Sigmoid colon (tissue), 7 donors: ENCODE results near the gene PDLIM5. TPM values are rescaled to one million over a fixed set of nuclear protein-coding genes. Genes with fewer than 3 reads are reported as not detected.

ENCODE experiments used
- DNase-seq: peaks from one replicate; pipeline ENCODE4 v3.0.0-alpha.2; 2019
- H3K27ac ChIP-seq, 4 donors: fragments of 200-600 bp; sonication (generic); one replicate each; pipeline ENCODE4 v1.5.1; 2016 to 2019; ENCODE audit warnings: mild to moderate bottlenecking in 1 of 4
- H3K27me3 ChIP-seq, 3 donors: fragments of 200-600 bp; sonication (generic); one replicate each; pipeline ENCODE4 v1.5.1; 2019; ENCODE audit warnings: mild to moderate bottlenecking in 1 of 3
- H3K36me3 ChIP-seq, 4 donors: fragments of 200-600 bp; sonication (generic); one replicate each; pipeline ENCODE4 v1.5.1; 2016 to 2019
- H3K4me1 ChIP-seq, 4 donors: fragments of 200-600 bp; sonication (generic); one replicate each; pipeline ENCODE4 v1.5.1; 2017 to 2019
- H3K4me3 ChIP-seq, 4 donors: fragments of 200-600 bp; sonication (generic); one replicate each; pipeline ENCODE4 v1.5.1; 2017 to 2019; ENCODE audit warnings: mild to moderate bottlenecking in 2 of 4, moderate library complexity in 1 of 4
- H3K9me3 ChIP-seq, 4 donors: fragments of 200-600 bp in 3 of 4; sonication (generic) in 3 of 4; one replicate each; pipeline versions ENCODE4 v1.5.1 to v1.6.1; 2013 to 2019
- EP300 ChIP-seq, 4 donors: sonication (generic); formaldehyde crosslinking; IDR thresholded peaks; one replicate each; pipeline ENCODE4 v1.6.1; 2017; ENCODE audit warnings: antibody characterized with exemption in 4 of 4
- POLR2A ChIP-seq, 2 donors: fragments of 450-650 bp; IDR thresholded peaks; one replicate each; pipeline ENCODE4 v1.6.1; 2016; ENCODE audit warnings: antibody characterized with exemption in 2 of 2, mild to moderate bottlenecking in 2 of 2, moderate library complexity in 2 of 2
- POLR2AphosphoS5 ChIP-seq, 4 donors: sonication (generic); formaldehyde crosslinking; IDR thresholded peaks; one replicate each; pipeline ENCODE4 v1.6.1; 2017; ENCODE audit warnings: antibody characterized with exemption in 4 of 4
- WGBS, 2 donors: extraction: QIAGEN DNeasy Blood & Tissue Kit; methylation state at CpG; one replicate each; pipeline ENCODE4 v1.1.7; 2013; 5-methylcytosine and 5-hydroxymethylcytosine counted together
- intact Hi-C: fragments of 100-400 bp; cut with DNase I; formaldehyde crosslinking; loops from one replicate; pipeline ENCODE4 v1.15.1; 2023
- polyA plus RNA-seq, 3 donors: library from polyadenylated mRNA; stranded (reverse); fragments of 200-250 nt; gene quantifications; one replicate each; pipeline ENCODE4 v1.2.3, GENCODE V29; 2013
- total RNA-seq, 4 donors: library from RNA; depleted of rRNA; stranded (reverse); fragments of >200 nt; gene quantifications; one replicate each; pipeline ENCODE4 v1.1.0, GENCODE V29; 2016
- TF ChIP-seq, protein P1 (sequence below), 4 experiments: fragments of 450-650 bp in 3 of 4; fragments of 200-600 bp in 1 of 4; IDR thresholded peaks; one replicate each; pipeline ENCODE4 v1.5.1; 2016 to 2019; ENCODE audit warnings: antibody characterized with exemption in 4 of 4, mild to moderate bottlenecking in 3 of 4, moderate library complexity in 2 of 4
- donor health status: healthy with polysubstance abuse.
- donor health status: Bipolar disorder and iron deficiency.
- donor health status: healthy.

The PDLIM5 gene
- total and polyA plus RNA-seq, 7 donors: 31.2 to 221 (median 167) TPM

GRCh38 chr4:94605241-94605805 is 153.6 kb downstream of the PDLIM5 start:
- no peak for TF ChIP-seq EP300 (IDR thresholded peaks at IDR 0.05)
- TF ChIP-seq, protein P1, sequence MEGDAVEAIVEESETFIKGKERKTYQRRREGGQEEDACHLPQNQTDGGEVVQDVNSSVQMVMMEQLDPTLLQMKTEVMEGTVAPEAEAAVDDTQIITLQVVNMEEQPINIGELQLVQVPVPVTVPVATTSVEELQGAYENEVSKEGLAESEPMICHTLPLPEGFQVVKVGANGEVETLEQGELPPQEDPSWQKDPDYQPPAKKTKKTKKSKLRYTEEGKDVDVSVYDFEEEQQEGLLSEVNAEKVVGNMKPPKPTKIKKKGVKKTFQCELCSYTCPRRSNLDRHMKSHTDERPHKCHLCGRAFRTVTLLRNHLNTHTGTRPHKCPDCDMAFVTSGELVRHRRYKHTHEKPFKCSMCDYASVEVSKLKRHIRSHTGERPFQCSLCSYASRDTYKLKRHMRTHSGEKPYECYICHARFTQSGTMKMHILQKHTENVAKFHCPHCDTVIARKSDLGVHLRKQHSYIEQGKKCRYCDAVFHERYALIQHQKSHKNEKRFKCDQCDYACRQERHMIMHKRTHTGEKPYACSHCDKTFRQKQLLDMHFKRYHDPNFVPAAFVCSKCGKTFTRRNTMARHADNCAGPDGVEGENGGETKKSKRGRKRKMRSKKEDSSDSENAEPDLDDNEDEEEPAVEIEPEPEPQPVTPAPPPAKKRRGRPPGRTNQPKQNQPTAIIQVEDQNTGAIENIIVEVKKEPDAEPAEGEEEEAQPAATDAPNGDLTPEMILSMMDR (IDR thresholded peaks at IDR 0.05): no peak
- TF ChIP-seq POLR2A (IDR thresholded peaks at IDR 0.05): no peak
- TF ChIP-seq POLR2AphosphoS5 (IDR thresholded peaks at IDR 0.05): no peak
- no peak for DNase-seq
- Histone ChIP-seq H3K36me3 (no peaks in the 10 kb centered on the region), H3K9me3 (no peaks in the 10 kb centered on the region), H3K4me1 (peaks cover 0 to 23% (median 6%) of the 10 kb centered on the region in 4 donors), H3K27ac (no peak overlapping the region), H3K4me3 (no peak overlapping the region), H3K27me3 (no peaks in the 10 kb centered on the region)
- 92 to 94% methylated on average over 3 of the region's 3 CpGs for WGBS, 2 donors
- intact Hi-C loops: no loop called here

DNA sequence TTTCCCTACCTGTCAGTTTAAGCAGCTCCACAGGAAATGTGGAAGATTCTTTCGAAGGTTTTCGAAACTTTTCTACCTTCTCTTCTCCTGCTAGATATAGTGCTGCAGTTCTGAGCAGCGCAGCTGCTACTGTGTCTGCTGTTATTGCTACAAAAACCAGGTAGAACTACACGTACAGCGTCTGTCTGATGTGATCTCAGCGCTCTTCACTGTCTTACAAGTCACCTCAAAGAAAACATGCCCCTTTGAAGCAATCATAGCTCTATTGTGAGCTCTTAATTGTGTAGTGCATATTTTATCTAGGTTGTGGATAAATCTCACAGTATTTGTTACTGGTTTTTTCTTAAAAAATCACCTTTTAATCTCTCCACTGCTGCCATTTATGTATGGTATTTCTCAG is 158.4 kb downstream of the PDLIM5 start:
- TF ChIP-seq EP300 (IDR thresholded peaks at IDR 0.05) (no peak), POLR2A (IDR thresholded peaks at IDR 0.05) (no peak), POLR2AphosphoS5 (IDR thresholded peaks at IDR 0.05) (no peak)
- TF ChIP-seq, protein P1 (IDR thresholded peaks at IDR 0.05): no peak
- DNase-seq: no peak
- WGBS, 2 donors: 82 to 94% methylated on average over 6 of the region's 6 CpGs
- no peaks in the 10 kb centered on the region for H3K27me3 ChIP-seq
- H3K4me1 ChIP-seq: peaks cover 0 to 23% (median 18%) of the 10 kb centered on the region in 4 donors
- H3K27ac ChIP-seq: no peak overlapping the region
- intact Hi-C loops: no loop called here
- no peaks in the 10 kb centered on the region for H3K36me3 ChIP-seq
- H3K9me3 ChIP-seq: no peaks in the 10 kb centered on the region
- H3K4me3 ChIP-seq: no peak overlapping the region

GRCh38 chr4:94613248-94613647 is 161.5 kb downstream of the PDLIM5 start:
- Histone ChIP-seq H3K9me3 (no peaks in the 10 kb centered on the region), H3K4me1 (peaks cover 0 to 21% (median 16%) of the 10 kb centered on the region in 4 donors), H3K27me3 (no peaks in the 10 kb centered on the region), H3K27ac (no peak overlapping the region), H3K36me3 (peaks cover 0 to 8% (median 3%) of the 10 kb centered on the region in 4 donors), H3K4me3 (no peak overlapping the region)
- intact Hi-C loops: no loop called here
- TF ChIP-seq POLR2A (IDR thresholded peaks at IDR 0.05): no peak
- WGBS, 2 donors: 40 to 85% methylated on average over 1 of the region's 1 CpG
- DNase-seq: no peak

- intact Hi-C loops: no loop called here
- H3K4me1 ChIP-seq: peaks cover 0 to 21% (median 16%) of the 10 kb centered on the region in 4 donors
- 66 to 87% methylated on average over 4 of the region's 4 CpGs for WGBS, 2 donors
- TF ChIP-seq EP300 (IDR thresholded peaks at IDR 0.05) (no peak), POLR2AphosphoS5 (IDR thresholded peaks at IDR 0.05) (no peak), POLR2A (IDR thresholded peaks at IDR 0.05) (no peak)
- TF ChIP-seq, protein P1 (IDR thresholded peaks at IDR 0.05): no peak
- no peak overlapping the region for H3K4me3 ChIP-seq
- H3K27me3 ChIP-seq: no peaks in the 10 kb centered on the region
- peaks cover 0 to 30% (median 8%) of the 10 kb centered on the region in 4 donors for H3K36me3 ChIP-seq
- no peak overlapping the region for H3K27ac ChIP-seq
- no peaks in the 10 kb centered on the region for H3K9me3 ChIP-seq
- no peak for DNase-seq
These were observed 163.7 kb downstream of the PDLIM5 start for GRCh38 chr4:94615451-94615850.

DNA sequence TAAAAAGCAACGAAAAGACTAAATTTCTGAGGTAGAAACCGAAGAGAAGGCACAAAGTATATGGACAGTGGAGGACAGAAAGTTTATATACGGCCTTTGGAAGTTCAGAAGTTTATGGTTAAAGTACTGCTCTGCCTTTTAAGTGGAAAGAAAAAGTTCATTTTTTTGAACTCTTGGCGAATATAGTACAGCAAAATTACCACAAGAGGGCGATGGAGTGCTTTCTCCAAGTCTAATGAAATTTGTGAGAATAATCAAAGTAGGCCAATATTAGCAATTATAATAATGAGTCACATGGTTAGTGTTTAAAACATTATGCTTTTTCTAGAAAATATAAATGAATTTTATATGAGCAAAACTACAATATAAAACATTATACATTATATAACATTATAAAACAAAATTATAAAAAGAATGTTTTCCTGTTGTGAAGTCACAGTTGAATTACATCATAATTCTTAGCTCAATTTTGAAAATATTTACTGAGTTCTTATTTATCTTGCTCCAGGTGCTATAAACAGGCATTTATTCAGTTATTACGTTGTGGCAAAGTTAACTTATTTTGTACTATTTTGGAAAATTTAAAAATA is 169.8 kb downstream of the PDLIM5 start:
- TF ChIP-seq, protein P1 (IDR thresholded peaks at IDR 0.05): peak; percentile 28 to 79 (median 57)
- no peak for TF ChIP-seq POLR2A (IDR thresholded peaks at IDR 0.05)
- TF ChIP-seq EP300 (IDR thresholded peaks at IDR 0.05): no peak
- no peak for TF ChIP-seq POLR2AphosphoS5 (IDR thresholded peaks at IDR 0.05)
- Histone ChIP-seq H3K27me3 (no peaks in the 10 kb centered on the region), H3K4me3 (no peak overlapping the region), H3K4me1 (peaks cover 0 to 19% (median 15%) of the 10 kb centered on the region in 4 donors), H3K27ac (no peak overlapping the region), H3K36me3 (peaks cover 0 to 43% (median 8%) of the 10 kb centered on the region in 4 donors), H3K9me3 (no peaks in the 10 kb centered on the region)
- intact Hi-C loops: no loop called here
- WGBS, 2 donors: 35 to 36% methylated on average over 6 of the region's 6 CpGs
- no peak for DNase-seq
